Spleen (tissue), 7 donors: ENCODE measurements around the gene MYL3.
"Not testable (repeated sequence)": the region's sequence is repeated elsewhere in the genome, so short reads cannot be mapped to it uniquely, and the experiment has no call there.

Source experiments
- CTCF ChIP-seq, 11 experiments: fragments of 200-600 bp in 7 of 11; fragments of 450-650 bp in 4 of 11; sonication (generic) in 4 of 11; IDR thresholded peaks in 8 of 11; conservative IDR thresholded peaks in 3 of 11; 1 replicate in 7 of 11; 2 replicates in 4 of 11; pipeline versions ENCODE4 v1.4.0 to v1.8.0; 2016 to 2021; ENCODE audit warnings: antibody characterized with exemption in 11 of 11, inconsistent platforms in 4 of 11, mild to moderate bottlenecking in 1 of 11
- POLR2A ChIP-seq, 3 donors: fragments of 450-650 bp; IDR thresholded peaks; one replicate each; pipeline ENCODE4 v1.5.1; 2017; ENCODE audit warnings: antibody characterized with exemption in 3 of 3, mild to moderate bottlenecking in 1 of 3
- donor health status: DM: no; HTN: no; CAD: no; lungs with moderate emphysema.
- donor health status: DM: no; HTN: no; CAD: no.
- donor health status: DM: no; HTN: no; CAD: no.

GRCh38 chr3:46910914-46911313 lies 47.7 kb upstream of the MYL3 start:
- not testable (repeated sequence) for TF ChIP-seq CTCF (IDR thresholded peaks at IDR 0.05 in 8 of 11, conservative IDR thresholded peaks at IDR 0.05 in 3 of 11); POLR2A (IDR thresholded peaks at IDR 0.05)
